Measurements from ENCODE around the gene ZNF628.
A peak's percentile ranks its signal among the peaks of the same experiment; 100 is the strongest.

The ZNF628 gene

DNA sequence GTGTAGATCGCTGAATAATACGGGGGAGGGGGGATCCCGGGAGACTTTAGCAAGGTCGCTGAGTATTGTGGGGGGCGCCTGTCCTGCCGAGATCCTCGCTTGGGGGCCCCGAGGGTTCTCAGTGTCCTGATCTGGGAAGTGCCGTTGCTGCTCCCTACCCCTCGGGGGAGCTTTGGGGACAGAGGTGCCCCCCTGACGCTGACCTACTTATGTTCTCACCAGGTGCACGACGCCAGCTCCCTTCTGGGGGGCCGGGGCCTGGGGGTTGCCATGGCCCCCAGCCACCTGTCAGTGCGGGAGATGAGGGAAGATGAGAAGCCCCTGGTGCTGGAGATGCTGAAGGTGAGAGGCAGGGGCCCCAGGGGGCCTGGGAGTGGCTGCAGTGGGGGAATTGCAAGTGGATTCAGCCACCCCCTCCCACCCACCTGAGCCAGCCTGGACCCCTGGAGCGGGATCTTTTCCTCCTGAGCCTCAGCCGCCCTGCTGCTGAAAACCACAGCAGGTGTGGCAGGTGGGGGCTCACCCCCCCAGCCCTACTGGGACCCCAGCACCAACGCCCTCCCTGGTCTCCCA lies 9.1 kb downstream of the ZNF628 start:
- Histone ChIP-seq H3K79me2 (peaks cover 4% of the 10 kb centered on the region), H3K9me3 (ENCODE audit: control insufficient read depth, low read length) (no peaks in the 10 kb centered on the region), H3K4me2 (ENCODE audit: low read length) (peak overlapping the region; percentile 88), H3K36me3 (ENCODE audit: control insufficient read depth, insufficient read depth, low read length) (no peaks in the 10 kb centered on the region), H3K9ac (no peak overlapping the region), H2AFZ (peak overlapping the region; percentile 79), H3K27ac (peak overlapping the region; percentile 64), H3K4me3 (ENCODE audit: low read depth, low read length) (peak overlapping the region; percentile 64), H3K4me1 (peaks cover 8% of the 10 kb centered on the region), H3K27me3 (ENCODE audit: control insufficient read depth, insufficient read depth, low read length) (no peaks in the 10 kb centered on the region)
- TF ChIP-seq, protein P1, sequence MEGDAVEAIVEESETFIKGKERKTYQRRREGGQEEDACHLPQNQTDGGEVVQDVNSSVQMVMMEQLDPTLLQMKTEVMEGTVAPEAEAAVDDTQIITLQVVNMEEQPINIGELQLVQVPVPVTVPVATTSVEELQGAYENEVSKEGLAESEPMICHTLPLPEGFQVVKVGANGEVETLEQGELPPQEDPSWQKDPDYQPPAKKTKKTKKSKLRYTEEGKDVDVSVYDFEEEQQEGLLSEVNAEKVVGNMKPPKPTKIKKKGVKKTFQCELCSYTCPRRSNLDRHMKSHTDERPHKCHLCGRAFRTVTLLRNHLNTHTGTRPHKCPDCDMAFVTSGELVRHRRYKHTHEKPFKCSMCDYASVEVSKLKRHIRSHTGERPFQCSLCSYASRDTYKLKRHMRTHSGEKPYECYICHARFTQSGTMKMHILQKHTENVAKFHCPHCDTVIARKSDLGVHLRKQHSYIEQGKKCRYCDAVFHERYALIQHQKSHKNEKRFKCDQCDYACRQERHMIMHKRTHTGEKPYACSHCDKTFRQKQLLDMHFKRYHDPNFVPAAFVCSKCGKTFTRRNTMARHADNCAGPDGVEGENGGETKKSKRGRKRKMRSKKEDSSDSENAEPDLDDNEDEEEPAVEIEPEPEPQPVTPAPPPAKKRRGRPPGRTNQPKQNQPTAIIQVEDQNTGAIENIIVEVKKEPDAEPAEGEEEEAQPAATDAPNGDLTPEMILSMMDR (IDR thresholded peaks at IDR 0.05) = no peak

DNA sequence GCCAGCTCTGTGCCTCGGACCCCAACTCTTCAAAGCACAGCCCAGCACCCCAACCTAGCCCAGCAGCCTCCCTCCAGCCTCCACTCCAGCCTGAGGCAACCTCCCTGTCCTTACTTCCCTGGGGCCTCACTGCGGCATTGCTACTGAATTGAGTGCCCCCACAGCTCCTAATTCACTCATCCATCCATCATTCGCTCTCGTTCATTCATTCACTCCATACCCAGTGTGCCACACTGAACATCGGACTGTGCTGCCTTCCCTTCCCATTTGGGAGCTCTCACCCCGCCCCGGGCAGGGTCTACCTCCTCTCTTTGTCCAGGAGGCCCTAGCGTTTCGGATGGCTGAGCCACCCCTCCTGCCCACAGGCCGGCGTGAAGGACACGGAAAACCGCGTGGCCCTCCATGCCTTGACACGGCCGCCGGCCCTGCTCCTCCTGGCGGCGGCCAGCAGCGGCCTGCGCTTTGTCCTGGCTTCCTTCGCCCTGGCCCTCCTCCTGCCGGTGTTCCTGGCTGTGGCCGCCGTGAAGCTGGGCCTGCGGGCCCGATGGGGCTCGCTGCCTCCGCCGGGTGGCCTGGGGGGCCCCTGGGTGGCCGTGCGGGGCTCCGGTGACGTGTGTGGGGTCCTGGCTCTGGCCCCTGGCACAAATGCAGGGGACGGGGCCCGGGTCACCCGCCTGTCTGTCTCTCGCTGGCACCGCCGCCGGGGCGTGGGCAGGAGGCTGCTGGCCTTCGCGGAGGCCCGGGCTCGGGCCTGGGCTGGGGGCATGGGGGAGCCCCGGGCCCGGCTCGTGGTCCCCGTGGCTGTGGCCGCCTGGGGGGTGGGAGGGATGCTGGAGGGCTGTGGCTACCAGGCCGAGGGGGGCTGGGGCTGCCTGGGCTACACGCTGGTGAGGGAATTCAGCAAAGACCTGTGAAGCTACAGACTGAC lies 9.9 kb downstream of the ZNF628 start:
- H3K9me3 ChIP-seq (ENCODE audit: control insufficient read depth, low read length) = no peaks in the 10 kb centered on the region
- no peak overlapping the region for H3K9ac ChIP-seq
- no peak overlapping the region for H3K4me2 ChIP-seq (ENCODE audit: low read length)
- no peaks in the 10 kb centered on the region for H3K27me3 ChIP-seq (ENCODE audit: control insufficient read depth, insufficient read depth, low read length)
- no peak overlapping the region for H2AFZ ChIP-seq
- peaks cover 2% of the 10 kb centered on the region for H3K79me2 ChIP-seq
- H3K4me3 ChIP-seq (ENCODE audit: low read depth, low read length) = no peak overlapping the region
- H3K27ac ChIP-seq = peak overlapping the region; percentile 41
- H3K36me3 ChIP-seq (ENCODE audit: control insufficient read depth, insufficient read depth, low read length) = no peaks in the 10 kb centered on the region
- H3K4me1 ChIP-seq = peaks cover 8% of the 10 kb centered on the region
- TF ChIP-seq, protein P1 (IDR thresholded peaks at IDR 0.05) = no peak

DNA sequence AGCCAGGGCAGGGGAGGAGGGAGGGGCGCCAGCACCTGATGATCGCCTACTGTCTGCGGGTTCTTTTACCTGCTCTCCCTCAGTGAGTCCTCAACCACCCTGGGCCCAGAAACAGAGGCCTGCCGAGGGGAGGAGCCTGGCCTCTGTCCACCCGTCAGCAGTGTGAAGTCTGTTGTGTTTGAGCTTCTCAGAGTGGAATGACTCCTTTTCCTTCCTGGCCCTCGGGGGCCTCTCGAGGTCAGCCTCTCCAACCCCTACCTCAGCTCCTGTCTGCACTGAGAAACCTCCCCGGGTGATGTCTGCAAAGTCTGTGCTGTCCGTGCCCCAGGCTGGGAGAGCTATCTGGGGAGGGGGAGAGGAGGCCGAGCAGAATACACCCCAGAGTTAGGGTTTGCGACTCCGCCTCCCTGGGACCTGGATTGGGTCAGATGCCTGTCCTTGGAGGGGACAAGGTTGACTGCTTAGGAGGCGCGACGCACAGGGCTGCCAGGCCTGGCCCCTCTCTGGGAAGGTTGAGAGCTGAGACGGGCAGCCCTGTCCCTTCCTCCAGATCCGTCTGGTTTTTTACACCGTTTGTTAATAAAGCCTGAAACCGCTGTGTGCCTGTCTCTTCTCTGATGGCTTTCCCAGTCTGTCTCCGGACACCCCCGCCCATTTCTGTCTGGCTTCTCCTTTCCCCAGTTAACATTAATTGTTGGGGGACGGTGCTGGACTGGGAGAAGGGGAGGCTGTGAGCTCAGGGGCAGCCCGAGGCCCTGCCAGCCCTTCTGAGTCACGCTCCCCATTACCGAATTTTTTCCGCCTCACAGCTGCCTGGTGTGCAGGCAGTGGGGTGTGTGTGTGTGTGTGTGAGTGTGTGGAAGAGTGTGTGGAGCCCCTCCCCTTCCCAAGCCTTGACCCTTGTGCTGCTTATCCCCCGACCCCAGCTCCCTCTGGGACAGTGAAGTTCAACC lies 10.8 kb downstream of the ZNF628 start:
- no peaks in the 10 kb centered on the region for H3K36me3 ChIP-seq (ENCODE audit: control insufficient read depth, insufficient read depth, low read length)

DNA sequence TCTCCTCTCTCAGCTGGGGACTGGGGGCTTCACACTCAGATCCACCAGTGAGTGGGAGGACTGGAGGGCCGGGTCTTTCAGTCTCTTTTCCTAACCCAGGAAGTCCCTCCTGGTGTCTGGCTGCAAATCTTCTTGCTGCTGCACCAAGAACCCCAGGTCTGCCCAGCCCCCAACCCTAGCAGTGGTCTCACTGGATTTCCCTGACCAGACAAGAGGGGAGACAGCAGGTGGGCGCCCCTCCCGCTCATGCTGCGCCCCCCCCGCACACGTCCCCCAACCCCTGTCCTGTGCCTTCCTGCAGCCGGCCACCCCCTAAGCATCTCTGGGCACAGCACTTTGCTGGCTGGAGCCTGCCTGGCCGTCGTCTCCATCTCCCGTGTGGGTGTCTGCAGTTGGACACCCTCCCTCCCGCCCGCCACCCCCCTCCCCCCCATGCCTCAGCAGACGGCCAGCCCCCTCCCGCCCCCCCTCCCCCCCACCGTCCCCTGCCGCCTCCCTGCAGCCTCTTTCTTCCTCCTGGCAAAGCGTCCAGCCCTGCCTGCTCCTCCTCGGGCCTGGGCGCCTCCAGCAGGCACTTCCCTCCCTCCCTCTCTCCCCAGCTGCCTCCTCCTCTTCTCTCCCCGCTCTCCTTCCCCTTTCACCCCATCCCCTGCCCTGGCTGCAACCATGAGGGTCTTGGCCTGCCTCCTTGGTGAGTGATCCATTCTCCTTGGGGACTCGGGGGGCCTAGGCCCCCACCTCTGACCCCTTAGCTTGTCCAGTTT lies 11.7 kb downstream of the ZNF628 start, which contains the start of gene SSC5D:
SSC5D (plus strand) TSS at position 513 of the 764 bp plus-strand sequence; CDS start at position 667, 154 bp downstream.
- Histone ChIP-seq H3K4me1 (peaks cover 13% of the 10 kb centered on the region), H2AFZ (no peak within 1 kb of the TSS), H3K9me3 (ENCODE audit: control insufficient read depth, low read length) (no peaks in the 10 kb centered on the region), H3K4me2 (ENCODE audit: low read length) (peak within 1 kb of the TSS; percentile 22), H3K9ac (no peak within 1 kb of the TSS), H3K4me3 (ENCODE audit: low read depth, low read length) (no peak within 1 kb of the TSS), H3K36me3 (ENCODE audit: control insufficient read depth, insufficient read depth, low read length) (no peaks in the 10 kb centered on the region), H3K79me2 (no peaks in the 10 kb centered on the region), H3K27ac (peak within 1 kb of the TSS; percentile 41), H3K27me3 (ENCODE audit: control insufficient read depth, insufficient read depth, low read length) (no peaks in the 10 kb centered on the region)
- TF ChIP-seq, protein P1 (IDR thresholded peaks at IDR 0.05) = no peak

More for the DNA sequence above, 10.8 kb downstream of the ZNF628 start:
- peak overlapping the region; percentile 41 for H3K27ac ChIP-seq
- TF ChIP-seq, protein P1 (IDR thresholded peaks at IDR 0.05) = no peak
- no peak overlapping the region for H3K4me3 ChIP-seq (ENCODE audit: low read depth, low read length)
- H2AFZ ChIP-seq = peak overlapping the region; percentile 16
- no peaks in the 10 kb centered on the region for H3K9me3 ChIP-seq (ENCODE audit: control insufficient read depth, low read length)
- H3K27me3 ChIP-seq (ENCODE audit: control insufficient read depth, insufficient read depth, low read length) = no peaks in the 10 kb centered on the region
- H3K4me2 ChIP-seq (ENCODE audit: low read length) = peak overlapping the region; percentile 22
- H3K79me2 ChIP-seq = peaks cover 2% of the 10 kb centered on the region
- no peak overlapping the region for H3K9ac ChIP-seq
- peaks cover 13% of the 10 kb centered on the region for H3K4me1 ChIP-seq
